COR-L47 (cell line): ENCODE data around the gene CERS3.

Experiments
- DNase-seq: peaks from one replicate; lab custom pipeline; 2025; lab: John Stamatoyannopoulos, UW

The CERS3 gene

GRCh38 chr15:100383302-100384107 is 145.2 kb downstream of the CERS3 start:
- peak; percentile 28 for DNase-seq

- DNase-seq = no peak
These were observed 154.8 kb downstream of the CERS3 start for GRCh38 chr15:100373942-100374341.

DNA sequence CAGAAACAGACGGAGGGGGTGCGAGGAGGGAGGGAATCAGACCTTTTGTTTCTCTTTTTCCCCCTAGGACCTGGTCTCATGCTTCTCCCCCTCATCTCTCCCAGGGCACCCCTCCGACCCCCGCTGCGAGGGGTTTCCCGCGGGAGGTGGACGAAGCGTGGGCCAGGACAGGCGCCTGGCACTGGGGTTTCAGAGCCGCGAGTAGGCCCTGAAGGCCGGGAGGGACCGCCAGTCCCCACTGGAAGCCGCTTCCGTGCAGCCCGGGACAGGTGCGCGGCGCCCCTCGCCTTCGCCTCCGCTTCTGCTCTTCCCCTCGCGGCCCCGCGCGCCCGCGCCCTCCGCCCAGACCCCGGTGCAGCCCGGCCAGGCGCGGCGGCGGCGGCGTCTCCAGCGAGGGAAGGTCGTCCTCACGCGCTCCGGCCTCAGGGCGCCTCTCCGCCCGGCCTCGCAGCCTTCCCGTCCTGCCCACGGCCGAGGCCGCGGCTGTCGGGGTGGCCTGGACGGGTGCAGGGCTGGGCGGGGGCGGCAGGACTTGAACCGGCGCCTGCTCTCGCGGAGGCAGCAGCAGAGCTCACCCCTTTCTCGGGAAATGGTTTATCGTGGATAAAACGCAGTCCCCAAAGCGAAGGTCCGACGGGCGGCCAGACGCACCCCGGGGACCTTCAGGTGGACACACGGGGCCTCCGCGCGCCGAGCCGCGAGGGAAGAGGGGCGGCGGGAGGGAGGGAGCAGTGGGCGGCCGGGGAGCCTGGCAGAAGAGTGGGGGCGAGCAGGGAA is 155.4 kb downstream of the CERS3 start:
- DNase-seq = peak; percentile 41

GRCh38 chr15:100372739-100373119 is 156.0 kb downstream of the CERS3 start:
- peak; percentile 55 for DNase-seq

DNA sequence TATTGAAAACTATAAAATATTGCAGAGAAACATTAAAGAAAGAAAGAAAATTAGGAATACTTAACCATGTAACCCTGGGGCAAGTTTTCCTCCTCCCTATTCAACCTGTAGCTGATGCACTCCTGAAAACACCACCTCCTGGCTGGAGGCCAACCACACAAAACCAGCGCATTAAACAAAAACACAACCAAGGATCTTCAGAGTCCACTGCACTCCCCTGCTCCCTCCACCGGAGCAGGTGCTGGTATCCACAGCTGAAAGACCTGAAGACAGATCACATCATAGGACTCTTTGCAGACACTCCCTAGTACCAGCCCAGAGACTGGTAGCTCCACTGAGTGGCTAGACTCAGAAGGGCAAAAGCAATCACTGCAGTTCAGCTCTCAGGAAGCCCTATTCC is 173.4 kb downstream of the CERS3 start:
- DNase-seq = peak; percentile 33

GRCh38 chr15:100353449-100353848 is 175.3 kb downstream of the CERS3 start:
- no peak for DNase-seq

DNA sequence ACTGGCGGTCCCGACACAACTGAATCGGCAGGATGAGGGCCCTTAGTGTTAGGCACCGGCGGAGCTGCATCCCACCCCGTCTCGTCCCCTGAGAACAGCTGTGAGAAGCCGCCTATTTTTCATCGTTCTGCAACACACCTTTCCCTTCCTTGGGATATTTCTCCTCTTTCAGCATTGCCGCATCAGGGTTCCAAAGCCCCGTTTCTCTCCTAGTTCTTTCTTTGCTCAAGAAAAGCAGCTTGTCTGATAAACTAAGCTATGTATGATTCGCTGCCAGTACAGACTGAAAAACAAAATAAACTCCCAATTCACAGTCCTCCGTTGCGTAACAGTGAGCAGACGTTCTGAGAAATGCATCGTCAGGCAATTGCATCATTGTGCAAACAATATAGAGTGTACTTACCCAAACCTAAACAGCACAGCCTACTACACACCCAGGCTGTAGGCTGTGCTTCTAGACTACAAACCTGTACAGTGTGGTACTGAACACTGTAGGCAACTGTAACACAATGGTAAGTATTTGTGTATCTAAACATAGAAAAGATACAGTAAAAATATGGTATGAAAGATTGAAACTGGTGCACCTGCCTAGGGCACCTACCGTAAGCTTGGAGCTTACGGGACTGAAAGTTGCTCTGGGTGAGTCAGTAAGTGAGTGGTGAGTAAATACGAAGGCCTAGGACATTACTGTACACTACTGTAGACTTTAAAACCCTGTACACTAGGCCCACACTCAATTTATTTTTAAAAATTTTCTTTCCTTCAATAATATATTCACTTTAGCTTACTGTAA is 178.1 kb downstream of the CERS3 start:
- no peak for DNase-seq
